H9 (cell line): ENCODE measurements around the gene TRPM2. TPM values are rescaled to one million over a fixed set of nuclear protein-coding genes. Genes with fewer than 3 reads are reported as not detected.

Experiments used
- DNase-seq: peaks from one replicate; pipeline ENCODE4 v3.0.0-alpha.2; 2017
- H2AFZ ChIP-seq: one replicate; pipeline ENCODE4 v1.6.1; 2013; ENCODE audit warnings: mild to moderate bottlenecking, low read length, control low read depth, moderate library complexity
- H2AK5ac ChIP-seq: 2 replicates; pipeline ENCODE4 v1.6.1; 2013; ENCODE audit warnings: low read length, control low read depth, mixed read lengths; ENCODE audit not compliant: insufficient read length
- H2BK120ac ChIP-seq: one replicate; pipeline ENCODE4 v1.6.1; 2013; ENCODE audit warnings: low read depth, mild to moderate bottlenecking, low read length, control low read depth, inconsistent platforms; ENCODE audit not compliant: poor library complexity, severe bottlenecking
- H2BK12ac ChIP-seq: 2 replicates; pipeline ENCODE4 v1.6.1; 2013; ENCODE audit warnings: low read length, control low read depth, mixed read lengths, low read depth; ENCODE audit not compliant: insufficient read length
- H2BK15ac ChIP-seq: 2 replicates; pipeline ENCODE4 v1.6.1; 2013; ENCODE audit warnings: low read depth, low read length, control low read depth
- H2BK20ac ChIP-seq: one replicate; pipeline ENCODE4 v1.6.1; 2013; ENCODE audit warnings: low read depth, mild to moderate bottlenecking, low read length, control low read depth, inconsistent platforms; ENCODE audit not compliant: poor library complexity, severe bottlenecking
- H2BK5ac ChIP-seq: 2 replicates; pipeline ENCODE4 v1.6.1; 2013; ENCODE audit warnings: low read length, control low read depth, mixed read lengths; ENCODE audit not compliant: insufficient read length
- H3K14ac ChIP-seq: 2 replicates; pipeline ENCODE4 v1.6.1; 2013; ENCODE audit warnings: low read length, control low read depth; ENCODE audit not compliant: insufficient read depth
- H3K18ac ChIP-seq: 2 replicates; pipeline ENCODE4 v1.6.1; 2013; ENCODE audit warnings: low read depth, mild to moderate bottlenecking, mixed read lengths, low read length, control low read depth; ENCODE audit not compliant: insufficient read length
- H3K23ac ChIP-seq: 2 replicates; pipeline ENCODE4 v1.6.1; 2013; ENCODE audit warnings: low read length, control low read depth, mixed read lengths, low read depth; ENCODE audit not compliant: insufficient read length
- H3K23me2 ChIP-seq: 2 replicates; pipeline ENCODE4 v1.6.1; 2013; ENCODE audit warnings: low read depth, mild to moderate bottlenecking, mixed read lengths, low read length, control low read depth; ENCODE audit not compliant: insufficient read length, poor library complexity, severe bottlenecking
- H3K27ac ChIP-seq: 2 replicates; pipeline ENCODE4 v1.5.1; 2013; ENCODE audit warnings: low read length, control low read depth, mixed read lengths, low read depth; ENCODE audit not compliant: insufficient read length
- H3K27me3 ChIP-seq: 2 replicates; pipeline ENCODE4 v1.6.1; 2013; ENCODE audit warnings: low read length, control low read depth, inconsistent platforms; ENCODE audit not compliant: insufficient read depth
- H3K4ac ChIP-seq: 2 replicates; pipeline ENCODE4 v1.6.1; 2013; ENCODE audit warnings: low read depth, mild to moderate bottlenecking, control low read depth, inconsistent platforms, low read length, moderate library complexity
- H3K4me1 ChIP-seq: 2 replicates; pipeline ENCODE4 v1.6.1; 2013; ENCODE audit warnings: low read length, control low read depth, inconsistent platforms; ENCODE audit not compliant: insufficient read depth
- H3K4me2 ChIP-seq: 2 replicates; pipeline ENCODE4 v1.6.1; 2013; ENCODE audit warnings: low read length, control low read depth, mixed read lengths; ENCODE audit not compliant: insufficient read length, insufficient read depth
- H3K56ac ChIP-seq: 2 replicates; pipeline ENCODE4 v1.6.1; 2013; ENCODE audit warnings: low read depth, mild to moderate bottlenecking, mixed read lengths, low read length, control low read depth; ENCODE audit not compliant: insufficient read length
- H3K79me1 ChIP-seq: 2 replicates; pipeline ENCODE4 v1.6.1; 2013; ENCODE audit warnings: low read depth, mild to moderate bottlenecking, moderate library complexity, low read length, control low read depth, inconsistent platforms; ENCODE audit not compliant: insufficient read depth, poor library complexity, severe bottlenecking
- H3K79me2 ChIP-seq: 2 replicates; pipeline ENCODE4 v1.6.1; 2013; ENCODE audit warnings: low read length, control low read depth, inconsistent platforms; ENCODE audit not compliant: insufficient read depth
- H3K9ac ChIP-seq: 2 replicates; pipeline ENCODE4 v1.6.1; 2013; ENCODE audit warnings: low read length, control low read depth, mixed read lengths; ENCODE audit not compliant: insufficient read length; ENCODE audit errors: extremely low read depth
- H3K9me3 ChIP-seq: one replicate; pipeline ENCODE4 v1.6.1; 2013; ENCODE audit warnings: low read depth, low read length, inconsistent platforms; ENCODE audit not compliant: control insufficient read depth
- H3T11ph ChIP-seq: one replicate; pipeline ENCODE4 v1.6.1; 2013; ENCODE audit warnings: mild to moderate bottlenecking, low read length, control low read depth, inconsistent platforms
- H4K20me1 ChIP-seq: one replicate; pipeline ENCODE4 v1.6.1; 2013; ENCODE audit not compliant: control insufficient read depth, insufficient read length, insufficient read depth
- H4K5ac ChIP-seq: 2 replicates; pipeline ENCODE4 v1.6.1; 2013; ENCODE audit warnings: low read depth, mild to moderate bottlenecking, mixed read lengths, low read length, control low read depth; ENCODE audit not compliant: insufficient read length
- H4K8ac ChIP-seq: replicated peaks from 2 replicates; pipeline ENCODE4 v1.6.1; 2013; ENCODE audit warnings: low read length, control low read depth, mixed read lengths, low read depth; ENCODE audit not compliant: insufficient read length
- H4K91ac ChIP-seq: 2 replicates; pipeline ENCODE4 v1.6.1; 2013; ENCODE audit warnings: low read depth, mild to moderate bottlenecking, moderate library complexity, mixed read lengths, low read length, control low read depth; ENCODE audit not compliant: insufficient read length
- H3K27ac Mint-ChIP-seq, 3 experiments: 2 replicates in 2 of 3; 3 replicates in 1 of 3; pipeline ENCODE4 v1.8.0; 2020 to 2021; ENCODE audit warnings: mixed read lengths in 3 of 3, mild to moderate bottlenecking in 1 of 3, moderate library complexity in 1 of 3
- H3K27me3 Mint-ChIP-seq: 2 replicates; pipeline ENCODE4 v1.8.0; 2021; ENCODE audit warnings: low read depth, mild to moderate bottlenecking, moderate library complexity, mixed read lengths
- H3K36me3 Mint-ChIP-seq, 3 experiments: 2 replicates in 2 of 3; 3 replicates in 1 of 3; pipeline ENCODE4 v1.8.0; 2020 to 2021; ENCODE audit warnings: low read depth in 3 of 3, mixed read lengths in 3 of 3; ENCODE audit not compliant: insufficient read depth in 1 of 3
- H3K4me1 Mint-ChIP-seq, 2 experiments: 2 replicates each; pipeline ENCODE4 v1.8.0; 2020; ENCODE audit warnings: mixed read lengths in 2 of 2
- H3K4me3 Mint-ChIP-seq, 2 experiments: 2 replicates in 1 of 2; 3 replicates in 1 of 2; pipeline ENCODE4 v1.8.0; 2020 to 2021; ENCODE audit warnings: mild to moderate bottlenecking in 2 of 2, mixed read lengths in 2 of 2, moderate library complexity in 1 of 2
- H3K9me3 Mint-ChIP-seq, 2 experiments: 2 replicates in 1 of 2; 3 replicates in 1 of 2; pipeline ENCODE4 v1.8.0; 2020; ENCODE audit warnings: mild to moderate bottlenecking in 2 of 2, mixed read lengths in 2 of 2, moderate library complexity in 1 of 2
- WGBS: extraction: QIAGEN DNeasy Blood & Tissue Kit; methylation state at CpG from one replicate; pipeline ENCODE4 v1.1.7; 2013; ENCODE audit warnings: missing lambda C conversion rate, low lambda C conversion rate, mixed read lengths; ENCODE audit not compliant: insufficient read length; ENCODE audit errors: extremely low coverage; 5-methylcytosine and 5-hydroxymethylcytosine counted together
- total RNA-seq: library from RNA; stranded (reverse); gene quantifications from 2 replicates; pipeline ENCODE4 v1.2.1, GENCODE V29; 2021
- TF ChIP-seq, protein P1 (sequence below): fragments of 200-600 bp; sonication (generic); conservative IDR thresholded peaks from 3 replicates; pipeline ENCODE4 v1.8.0; 2021; ENCODE audit warnings: antibody characterized with exemption, mild to moderate bottlenecking

TRPM2 gene
- total RNA-seq, 1 experiment from 2014 or later, result 0.68 TPM

GRCh38 chr21:44450402-44450801 is 97.0 kb downstream of the TRPM2 start:
- H3T11ph ChIP-seq, result no peak overlapping the region
- H3K27ac Mint-ChIP-seq, result no peak overlapping the region; a peak in 1 of 7 replicates
- no peaks in the 10 kb centered on the region; a peak in 1 of 5 replicates for H3K9me3 Mint-ChIP-seq

More at GRCh38 chr21:44450402-44450801, 97.0 kb downstream of the TRPM2 start:
- Histone ChIP-seq H4K91ac (no peak overlapping the region), H4K20me1 (no peaks in the 10 kb centered on the region), H3K23me2 (peaks cover 2% of the 10 kb centered on the region), H3K79me2 (no peaks in the 10 kb centered on the region), H2BK120ac (no peak overlapping the region), H3K56ac (no peak overlapping the region), H3K18ac (no peak overlapping the region), H3K23ac (no peak overlapping the region), H3K4me2 (no peak overlapping the region), H3K4me1 (no peaks in the 10 kb centered on the region), H2BK20ac (no peak overlapping the region), H3K9me3 (no peaks in the 10 kb centered on the region), H3K79me1 (no peaks in the 10 kb centered on the region), H3K9ac (no peak overlapping the region), H3K27ac (no peak overlapping the region), H3K27me3 (no peaks in the 10 kb centered on the region), H2BK15ac (no peak overlapping the region), H2BK12ac (no peak overlapping the region), H2AK5ac (no peak overlapping the region), H2AFZ (no peak overlapping the region), H2BK5ac (no peak overlapping the region), H4K8ac (no peak overlapping the region), H3K14ac (no peak overlapping the region), H4K5ac (no peak overlapping the region), H3K4ac (no peak overlapping the region)
- Mint-ChIP-seq H3K4me1 (peaks cover 4 to 11% of the 10 kb centered on the region in 2 experiments; a peak in 2 of 4 replicates), H3K4me3 (no peak overlapping the region), H3K27me3 (peaks cover 32% of the 10 kb centered on the region), H3K36me3 (no peaks in the 10 kb centered on the region)
- TF ChIP-seq, protein P1, sequence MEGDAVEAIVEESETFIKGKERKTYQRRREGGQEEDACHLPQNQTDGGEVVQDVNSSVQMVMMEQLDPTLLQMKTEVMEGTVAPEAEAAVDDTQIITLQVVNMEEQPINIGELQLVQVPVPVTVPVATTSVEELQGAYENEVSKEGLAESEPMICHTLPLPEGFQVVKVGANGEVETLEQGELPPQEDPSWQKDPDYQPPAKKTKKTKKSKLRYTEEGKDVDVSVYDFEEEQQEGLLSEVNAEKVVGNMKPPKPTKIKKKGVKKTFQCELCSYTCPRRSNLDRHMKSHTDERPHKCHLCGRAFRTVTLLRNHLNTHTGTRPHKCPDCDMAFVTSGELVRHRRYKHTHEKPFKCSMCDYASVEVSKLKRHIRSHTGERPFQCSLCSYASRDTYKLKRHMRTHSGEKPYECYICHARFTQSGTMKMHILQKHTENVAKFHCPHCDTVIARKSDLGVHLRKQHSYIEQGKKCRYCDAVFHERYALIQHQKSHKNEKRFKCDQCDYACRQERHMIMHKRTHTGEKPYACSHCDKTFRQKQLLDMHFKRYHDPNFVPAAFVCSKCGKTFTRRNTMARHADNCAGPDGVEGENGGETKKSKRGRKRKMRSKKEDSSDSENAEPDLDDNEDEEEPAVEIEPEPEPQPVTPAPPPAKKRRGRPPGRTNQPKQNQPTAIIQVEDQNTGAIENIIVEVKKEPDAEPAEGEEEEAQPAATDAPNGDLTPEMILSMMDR, result no peak
- no CpG with 5 or more reads among the region's 14 CpGs for WGBS
- peak; percentile 23 for DNase-seq
